Measurements from ENCODE around the gene CD164. TPM values are rescaled to one million over a fixed set of nuclear protein-coding genes. Genes with fewer than 3 reads are reported as not detected.
"Not testable (repeated sequence)": the region's sequence is repeated elsewhere in the genome, so short reads cannot be mapped to it uniquely, and the experiment has no call there.

The CD164 gene
- total RNA-seq, 1 donor from 2014 or later = 122 TPM

GRCh38 chr6:109374326-109374892 lies 7.9 kb downstream of the CD164 start:
- DNase-seq (ENCODE audit: low read depth in 2 of 2) = no peak

GRCh38 chr6:109373762-109374161 lies 8.5 kb downstream of the CD164 start:
- no peak for DNase-seq (ENCODE audit: low read depth in 2 of 2)

DNA sequence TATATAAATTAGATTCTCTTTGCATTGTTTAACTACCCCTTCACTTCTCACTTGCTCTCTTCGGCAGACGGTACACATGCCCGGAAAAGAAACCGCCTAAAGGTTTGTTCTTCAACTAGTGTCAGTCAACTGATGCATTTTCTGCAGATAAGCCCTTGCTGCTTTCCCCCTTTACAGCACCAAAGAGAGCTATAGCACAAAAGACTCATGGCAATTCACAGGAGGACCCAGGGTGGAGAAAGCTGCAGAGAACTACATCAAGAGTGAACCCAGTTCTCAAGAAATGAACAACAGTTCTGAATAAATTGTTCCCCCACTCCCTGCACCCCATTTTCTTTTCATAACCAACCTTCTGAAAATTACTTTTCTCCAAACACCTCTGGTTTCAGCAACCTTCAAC lies 8.9 kb downstream of the CD164 start:
- no peak for DNase-seq (ENCODE audit: low read depth in 2 of 2)

GRCh38 chr6:109372130-109372529 lies 10.1 kb downstream of the CD164 start:
- no peak for DNase-seq (ENCODE audit: low read depth in 2 of 2)

DNA sequence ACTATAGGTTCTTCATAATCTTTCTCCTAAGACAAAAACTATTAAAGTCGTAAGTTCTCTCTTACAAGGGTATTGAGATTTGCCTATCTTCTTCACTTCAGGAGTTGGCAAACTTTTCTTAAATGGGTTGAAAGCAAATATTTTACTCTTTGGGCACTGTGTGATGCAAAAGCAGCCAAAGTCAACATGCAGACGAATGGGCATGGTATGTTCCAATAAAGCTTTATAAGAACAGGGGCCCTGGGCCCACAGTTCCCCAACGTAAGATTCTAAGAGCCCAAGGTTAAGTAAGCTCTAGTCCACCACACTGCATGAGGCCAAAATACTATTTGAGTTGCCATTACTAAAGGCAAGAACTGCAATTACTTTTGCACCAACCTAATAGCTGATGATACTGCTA lies 11.5 kb downstream of the CD164 start:
- DNase-seq (ENCODE audit: low read depth in 2 of 2) = no peak

GRCh38 chr6:109370336-109370735 lies 11.9 kb downstream of the CD164 start:
- DNase-seq (ENCODE audit: low read depth in 2 of 2) = no peak

GRCh38 chr6:109369728-109370127 lies 12.5 kb downstream of the CD164 start:
- no peak for DNase-seq (ENCODE audit: low read depth in 2 of 2)

- DNase-seq (ENCODE audit: low read depth in 2 of 2) = not testable (repeated sequence)
Measured at GRCh38 chr6:109364382-109365078, 17.7 kb downstream of the CD164 start.

GRCh38 chr6:109363753-109364152 lies 18.5 kb downstream of the CD164 start:
- no peak for DNase-seq (ENCODE audit: low read depth in 2 of 2)

DNA sequence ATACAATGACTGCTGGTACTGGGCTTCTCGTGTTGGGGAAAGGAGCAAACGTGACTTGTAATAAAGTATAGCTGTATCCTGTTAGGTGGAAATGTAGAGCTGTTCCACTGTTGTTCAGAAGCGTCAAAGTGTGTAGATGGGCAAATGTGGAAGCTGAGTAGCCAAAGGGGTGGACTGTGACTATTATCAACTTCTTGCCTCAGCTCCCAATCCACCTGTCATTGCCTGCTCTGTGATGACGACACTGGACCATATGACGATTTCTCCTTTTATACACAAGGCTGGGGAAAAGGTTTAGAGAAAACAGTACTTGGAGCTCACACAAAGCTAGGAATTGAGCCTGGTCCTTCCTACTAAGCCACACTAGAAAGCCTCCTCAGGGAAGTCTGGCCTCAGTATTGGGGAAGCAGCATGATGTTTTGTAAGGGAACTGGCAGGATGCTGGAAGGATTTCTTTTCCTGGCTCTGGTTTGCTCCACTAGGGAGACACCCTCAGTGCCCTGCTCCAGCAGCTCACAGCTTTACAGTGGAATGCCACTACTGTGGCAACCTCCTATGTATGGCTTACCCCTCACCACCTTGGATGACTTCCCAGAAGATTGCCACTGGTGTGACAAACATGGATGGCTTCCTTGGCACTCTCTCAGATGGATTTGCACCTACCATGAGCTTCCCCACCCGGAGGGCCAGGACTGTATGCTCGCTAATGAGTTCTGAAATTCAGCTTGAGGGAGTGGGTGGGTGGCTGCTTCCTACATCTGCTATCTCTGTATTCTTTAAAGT lies 20.0 kb downstream of the CD164 start:
- DNase-seq (ENCODE audit: low read depth in 2 of 2) = no peak

DNA sequence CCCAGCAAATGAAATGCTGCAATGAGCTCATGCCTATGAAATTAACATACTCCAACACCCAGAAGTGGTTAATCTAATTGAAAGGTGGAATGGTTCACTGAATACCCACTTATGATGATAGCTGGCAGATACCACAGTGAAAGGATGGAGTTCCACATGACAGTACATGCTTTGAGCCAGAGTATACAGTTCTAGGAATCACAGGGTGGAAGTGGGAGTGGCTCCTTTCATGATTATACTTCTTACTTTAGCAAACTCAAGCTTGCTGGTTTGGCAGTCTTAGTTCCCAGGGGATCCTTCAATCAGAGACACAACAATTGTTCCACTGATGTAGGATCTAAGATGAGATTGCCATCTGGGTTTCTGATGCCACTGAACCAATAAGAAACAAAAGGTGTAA lies 21.5 kb downstream of the CD164 start:
- DNase-seq (ENCODE audit: low read depth in 2 of 2) = no peak

DNA sequence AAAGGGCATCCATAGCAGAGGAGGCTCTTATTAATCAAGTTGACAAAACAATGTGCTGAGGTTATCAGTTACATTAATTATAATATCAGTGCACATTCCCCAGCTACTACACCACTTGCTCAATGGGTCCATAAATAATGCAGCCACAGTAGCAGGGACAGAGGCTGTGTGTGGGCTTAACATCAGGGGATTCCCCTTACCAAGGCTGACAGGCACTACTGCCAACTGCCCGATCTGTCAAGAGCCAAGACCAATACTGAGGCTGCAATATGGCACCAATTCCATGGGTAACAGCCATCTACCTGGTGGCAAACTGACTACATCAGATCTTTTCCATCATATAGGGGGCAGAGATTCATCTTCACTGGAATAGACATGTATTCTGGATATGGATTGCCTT lies 22.0 kb downstream of the CD164 start:
- DNase-seq (ENCODE audit: low read depth in 2 of 2) = no peak

DNA sequence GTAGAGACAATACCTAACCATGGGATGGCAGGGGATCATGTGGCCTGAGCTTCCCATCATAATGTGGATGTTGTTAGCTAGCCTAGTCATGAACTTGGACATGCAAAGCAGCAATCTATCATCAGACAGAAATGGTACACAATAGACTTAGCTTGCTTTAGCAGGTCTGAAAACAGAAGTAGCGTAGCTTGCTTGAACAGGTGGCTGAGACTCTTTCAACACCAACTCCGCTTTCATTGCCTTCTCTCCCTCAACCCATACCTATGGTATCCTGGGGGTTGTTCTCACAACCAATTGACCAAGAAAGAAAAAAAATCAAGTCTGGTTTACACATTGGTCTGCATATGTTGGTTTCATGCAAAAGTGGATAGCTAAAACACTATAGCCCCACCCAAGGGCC lies 23.0 kb downstream of the CD164 start:
- no peak for DNase-seq (ENCODE audit: low read depth in 2 of 2)

GRCh38 chr6:109358204-109358603 lies 24.1 kb downstream of the CD164 start:
- no peak for DNase-seq (ENCODE audit: low read depth in 2 of 2)

- no peak for DNase-seq (ENCODE audit: low read depth in 2 of 2)
Measured at GRCh38 chr6:109356237-109356636, 26.0 kb downstream of the CD164 start.

GRCh38 chr6:109351231-109352130 lies 30.8 kb downstream of the CD164 start:
- no peak for DNase-seq (ENCODE audit: low read depth in 2 of 2)

- DNase-seq (ENCODE audit: low read depth in 2 of 2) = peak; percentile 25 to 70
Measured at GRCh38 chr6:109349419-109349987, 32.8 kb downstream of the CD164 start.

GRCh38 chr6:109348226-109348625 lies 34.0 kb downstream of the CD164 start:
- no peak for DNase-seq (ENCODE audit: low read depth in 2 of 2)

- no peak for DNase-seq (ENCODE audit: low read depth in 2 of 2)
Measured at GRCh38 chr6:109347779-109348178, 34.5 kb downstream of the CD164 start.

DNA sequence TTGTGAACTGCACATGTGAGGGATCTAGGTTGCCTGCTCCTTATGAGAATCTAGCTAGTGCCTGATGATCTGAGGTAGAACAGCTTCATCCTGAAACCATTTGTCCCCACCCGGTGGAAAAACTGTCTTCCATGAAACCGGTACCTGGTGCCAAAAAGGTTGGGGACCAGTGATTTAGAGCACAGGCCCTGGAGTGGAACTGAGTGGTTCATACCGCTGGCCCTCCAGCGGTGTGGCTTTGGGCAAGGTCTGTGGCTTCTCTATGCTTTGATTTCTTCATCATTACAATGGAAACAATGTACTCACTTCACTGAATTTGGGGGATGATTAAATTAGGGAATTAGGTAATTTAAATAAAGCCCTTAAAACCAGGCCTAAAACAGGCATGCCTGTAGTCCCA lies 36.3 kb downstream of the CD164 start:
- DNase-seq (ENCODE audit: low read depth in 2 of 2) = no peak

- no peak for DNase-seq (ENCODE audit: low read depth in 2 of 2)
Measured at GRCh38 chr6:109344226-109344625, 38.0 kb downstream of the CD164 start.
